Measurements from ENCODE around the gene DGCR2.

- TF ChIP-seq CTCF (optimal IDR thresholded peaks at IDR 0.05 in 1 of 3, IDR thresholded peaks at IDR 0.05 in 1 of 3, conservative IDR thresholded peaks at IDR 0.05 in 1 of 3; ENCODE audit: extremely low read depth in 1 of 3, insufficient read depth in 2 of 3, low read length in 3 of 3) (no peak), EZH2 (IDR thresholded peaks at IDR 0.05; ENCODE audit: low read length) (no peak)
These were observed 29.5 kb downstream of the DGCR2 start for GRCh38 chr22:19092725-19093124.
